ENCODE measurements around the gene FMR1.

DNA sequence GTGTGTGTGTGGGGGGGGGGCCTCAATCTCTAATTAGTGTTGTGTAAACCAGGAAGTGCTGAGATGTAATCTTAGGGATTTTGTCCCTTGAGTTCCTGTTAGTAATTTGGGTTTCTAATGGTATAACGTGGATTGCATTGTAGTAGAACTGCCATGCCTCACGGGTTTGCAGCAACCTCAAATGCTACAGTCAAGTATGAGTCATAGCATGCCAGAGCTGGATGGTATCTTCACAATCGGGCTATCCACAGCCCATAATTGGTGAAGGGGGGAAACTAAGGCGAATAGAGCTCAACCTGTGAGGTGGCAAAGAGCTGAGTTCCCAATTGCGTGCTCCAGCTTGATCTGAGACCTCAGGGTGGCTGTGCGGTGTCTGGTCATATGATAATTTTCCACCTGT is 67.2 kb downstream of the FMR1 start:
- TF ChIP-seq, protein P1, sequence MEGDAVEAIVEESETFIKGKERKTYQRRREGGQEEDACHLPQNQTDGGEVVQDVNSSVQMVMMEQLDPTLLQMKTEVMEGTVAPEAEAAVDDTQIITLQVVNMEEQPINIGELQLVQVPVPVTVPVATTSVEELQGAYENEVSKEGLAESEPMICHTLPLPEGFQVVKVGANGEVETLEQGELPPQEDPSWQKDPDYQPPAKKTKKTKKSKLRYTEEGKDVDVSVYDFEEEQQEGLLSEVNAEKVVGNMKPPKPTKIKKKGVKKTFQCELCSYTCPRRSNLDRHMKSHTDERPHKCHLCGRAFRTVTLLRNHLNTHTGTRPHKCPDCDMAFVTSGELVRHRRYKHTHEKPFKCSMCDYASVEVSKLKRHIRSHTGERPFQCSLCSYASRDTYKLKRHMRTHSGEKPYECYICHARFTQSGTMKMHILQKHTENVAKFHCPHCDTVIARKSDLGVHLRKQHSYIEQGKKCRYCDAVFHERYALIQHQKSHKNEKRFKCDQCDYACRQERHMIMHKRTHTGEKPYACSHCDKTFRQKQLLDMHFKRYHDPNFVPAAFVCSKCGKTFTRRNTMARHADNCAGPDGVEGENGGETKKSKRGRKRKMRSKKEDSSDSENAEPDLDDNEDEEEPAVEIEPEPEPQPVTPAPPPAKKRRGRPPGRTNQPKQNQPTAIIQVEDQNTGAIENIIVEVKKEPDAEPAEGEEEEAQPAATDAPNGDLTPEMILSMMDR (IDR thresholded peaks at IDR 0.05; ENCODE audit: insufficient read depth, low read length, poor library complexity, severe bottlenecking), result no peak
- TF ChIP-seq EZH2phosphoT487 (conservative IDR thresholded peaks at IDR 0.05; ENCODE audit: low read length), result no peak

All from SU-DHL-6 (cell line).